Loucy (cell line): Measurements from ENCODE around the gene BRICD5.

Experiments used
- H2AFZ ChIP-seq: fragments of 200-600 bp; sonication (generic); 2 replicates; pipeline ENCODE4 v1.6.0; 2016; ENCODE audit warnings: antibody characterized with exemption, mild to moderate bottlenecking, low read length, moderate library complexity
- H3F3A ChIP-seq: fragments of 200-600 bp; 2 replicates; pipeline ENCODE4 v1.6.0; 2016; ENCODE audit warnings: antibody characterized with exemption, low read depth, mild to moderate bottlenecking
- H3K27me3 ChIP-seq: fragments of 200-600 bp; sonication (generic); 2 replicates; pipeline ENCODE4 v1.6.1; 2014; ENCODE audit warnings: low read length, mild to moderate bottlenecking; ENCODE audit not compliant: insufficient read depth, poor library complexity, severe bottlenecking
- H3K36me3 ChIP-seq: fragments of 200-600 bp; sonication (generic); 2 replicates; pipeline ENCODE4 v1.6.1; 2016; ENCODE audit warnings: low read length; ENCODE audit not compliant: insufficient read depth
- H3K4me1 ChIP-seq: fragments of 200-600 bp; sonication (generic); 2 replicates; pipeline ENCODE4 v1.5.1; 2014; ENCODE audit warnings: low read length, mild to moderate bottlenecking; ENCODE audit not compliant: insufficient read depth, poor library complexity, severe bottlenecking
- H3K4me2 ChIP-seq: fragments of 200-600 bp; sonication (generic); 2 replicates; pipeline ENCODE4 v1.6.0; 2014; ENCODE audit warnings: antibody characterized with exemption, low read length, low read depth, mild to moderate bottlenecking; ENCODE audit not compliant: poor library complexity, severe bottlenecking
- H3K4me3 ChIP-seq: fragments of 200-600 bp; sonication (generic); 2 replicates; pipeline ENCODE4 v1.5.1; 2014; ENCODE audit warnings: low read length, mild to moderate bottlenecking, mixed read lengths; ENCODE audit not compliant: poor library complexity, severe bottlenecking
- H3K79me2 ChIP-seq: fragments of 200-600 bp; sonication (generic); 2 replicates; pipeline ENCODE4 v1.6.1; 2014; ENCODE audit warnings: low read length; ENCODE audit not compliant: insufficient read depth
- H3K9ac ChIP-seq: fragments of 200-600 bp; sonication (generic); 2 replicates; pipeline ENCODE4 v1.6.0; 2014; ENCODE audit warnings: mild to moderate bottlenecking, low read depth, low read length, moderate library complexity; ENCODE audit not compliant: poor library complexity, severe bottlenecking
- H3K9me2 ChIP-seq: fragments of 200-600 bp; sonication (generic); replicated peaks from 2 replicates; pipeline ENCODE4 v1.6.1; 2016; ENCODE audit warnings: low read depth, low read length, mixed read lengths
- H3K9me3 ChIP-seq: fragments of 200-600 bp; sonication (generic); 2 replicates; pipeline ENCODE4 v1.6.1; 2014; ENCODE audit warnings: mild to moderate bottlenecking, antibody characterized with exemption, low read length, low read depth; ENCODE audit not compliant: insufficient read depth
- H4K20me1 ChIP-seq: fragments of 200-600 bp; sonication (generic); 2 replicates; pipeline ENCODE4 v1.6.0; 2014; ENCODE audit warnings: antibody characterized with exemption, low read length, mild to moderate bottlenecking; ENCODE audit not compliant: insufficient read depth, poor library complexity, severe bottlenecking
- EZH2phosphoT487 ChIP-seq: fragments of 200-600 bp; IDR thresholded peaks from 2 replicates; pipeline ENCODE4 v1.6.1; 2018; ENCODE audit warnings: antibody characterized with exemption, mild to moderate bottlenecking, moderate library complexity, borderline replicate concordance
- TF ChIP-seq, protein P1 (sequence below): fragments of 200-600 bp; sonication (generic); conservative IDR thresholded peaks from 2 replicates; pipeline ENCODE4 v1.5.1; 2014; ENCODE audit warnings: mild to moderate bottlenecking, antibody characterized with exemption, low read length

Gene BRICD5

DNA sequence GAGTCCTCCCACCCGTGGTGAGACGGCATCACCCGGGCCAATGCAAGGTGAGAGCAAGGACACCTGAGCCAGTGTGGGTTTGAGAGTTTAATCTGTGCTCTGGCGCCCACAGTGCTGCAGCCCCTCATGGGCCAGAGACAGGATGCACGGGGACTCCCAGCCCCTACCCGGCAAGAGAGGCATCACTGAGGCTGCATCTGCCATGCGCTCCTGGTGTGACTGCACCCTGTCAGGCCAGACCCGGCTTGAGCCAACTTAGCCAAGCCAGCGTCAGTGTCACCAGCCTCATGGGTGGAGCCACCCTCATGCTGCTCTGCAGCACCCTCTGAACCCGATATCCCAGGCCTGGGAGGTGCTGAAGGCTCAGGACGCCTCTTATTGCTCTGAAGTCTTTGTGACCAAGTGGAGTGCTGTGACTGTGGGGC, 1.3 kb upstream of the BRICD5 start:
- Histone ChIP-seq H3K27me3 (no peaks in the 10 kb centered on the region), H4K20me1 (no peaks in the 10 kb centered on the region), H3F3A (no peaks in the 10 kb centered on the region), H3K9me3 (no peaks in the 10 kb centered on the region), H3K4me3 (no peak overlapping the region), H3K9ac (no peak overlapping the region), H3K79me2 (peaks cover 16% of the 10 kb centered on the region), H3K4me2 (no peak overlapping the region), H3K4me1 (peaks cover 5% of the 10 kb centered on the region), H2AFZ (no peak overlapping the region), H3K9me2 (no peaks in the 10 kb centered on the region), H3K36me3 (no peaks in the 10 kb centered on the region; the same call in 1 of the 2 replicates)
- TF ChIP-seq EZH2phosphoT487: no peak
- TF ChIP-seq, protein P1, sequence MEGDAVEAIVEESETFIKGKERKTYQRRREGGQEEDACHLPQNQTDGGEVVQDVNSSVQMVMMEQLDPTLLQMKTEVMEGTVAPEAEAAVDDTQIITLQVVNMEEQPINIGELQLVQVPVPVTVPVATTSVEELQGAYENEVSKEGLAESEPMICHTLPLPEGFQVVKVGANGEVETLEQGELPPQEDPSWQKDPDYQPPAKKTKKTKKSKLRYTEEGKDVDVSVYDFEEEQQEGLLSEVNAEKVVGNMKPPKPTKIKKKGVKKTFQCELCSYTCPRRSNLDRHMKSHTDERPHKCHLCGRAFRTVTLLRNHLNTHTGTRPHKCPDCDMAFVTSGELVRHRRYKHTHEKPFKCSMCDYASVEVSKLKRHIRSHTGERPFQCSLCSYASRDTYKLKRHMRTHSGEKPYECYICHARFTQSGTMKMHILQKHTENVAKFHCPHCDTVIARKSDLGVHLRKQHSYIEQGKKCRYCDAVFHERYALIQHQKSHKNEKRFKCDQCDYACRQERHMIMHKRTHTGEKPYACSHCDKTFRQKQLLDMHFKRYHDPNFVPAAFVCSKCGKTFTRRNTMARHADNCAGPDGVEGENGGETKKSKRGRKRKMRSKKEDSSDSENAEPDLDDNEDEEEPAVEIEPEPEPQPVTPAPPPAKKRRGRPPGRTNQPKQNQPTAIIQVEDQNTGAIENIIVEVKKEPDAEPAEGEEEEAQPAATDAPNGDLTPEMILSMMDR: no peak

DNA sequence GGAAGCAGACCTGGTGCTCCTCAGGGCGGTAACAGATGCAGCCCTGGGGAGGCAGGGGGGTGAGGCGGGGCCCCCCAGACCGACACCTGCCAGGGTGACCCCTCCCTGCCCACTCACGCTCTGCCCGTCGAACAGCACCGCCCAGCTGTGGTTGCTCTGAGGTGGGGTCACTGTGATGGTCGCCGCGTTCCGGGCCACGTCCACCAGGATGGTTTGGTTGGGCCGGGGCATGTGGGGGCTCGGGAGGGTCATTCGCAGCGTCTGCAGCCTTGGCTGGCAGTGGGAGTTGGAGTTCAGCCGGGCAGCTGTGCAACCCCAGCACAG, 692 bp downstream of the BRICD5 start:
- Histone ChIP-seq H3K9me3 (no peaks in the 10 kb centered on the region), H3F3A (no peaks in the 10 kb centered on the region), H3K9ac (no peak overlapping the region), H2AFZ (no peak overlapping the region), H3K4me1 (peaks cover 5% of the 10 kb centered on the region), H3K36me3 (no peaks in the 10 kb centered on the region; the same call in 1 of the 2 replicates), H3K9me2 (no peaks in the 10 kb centered on the region), H3K4me2 (no peak overlapping the region), H3K79me2 (peaks cover 22% of the 10 kb centered on the region), H4K20me1 (no peaks in the 10 kb centered on the region), H3K27me3 (no peaks in the 10 kb centered on the region), H3K4me3 (no peak overlapping the region)
- TF ChIP-seq, protein P1: no peak
- no peak for TF ChIP-seq EZH2phosphoT487

DNA sequence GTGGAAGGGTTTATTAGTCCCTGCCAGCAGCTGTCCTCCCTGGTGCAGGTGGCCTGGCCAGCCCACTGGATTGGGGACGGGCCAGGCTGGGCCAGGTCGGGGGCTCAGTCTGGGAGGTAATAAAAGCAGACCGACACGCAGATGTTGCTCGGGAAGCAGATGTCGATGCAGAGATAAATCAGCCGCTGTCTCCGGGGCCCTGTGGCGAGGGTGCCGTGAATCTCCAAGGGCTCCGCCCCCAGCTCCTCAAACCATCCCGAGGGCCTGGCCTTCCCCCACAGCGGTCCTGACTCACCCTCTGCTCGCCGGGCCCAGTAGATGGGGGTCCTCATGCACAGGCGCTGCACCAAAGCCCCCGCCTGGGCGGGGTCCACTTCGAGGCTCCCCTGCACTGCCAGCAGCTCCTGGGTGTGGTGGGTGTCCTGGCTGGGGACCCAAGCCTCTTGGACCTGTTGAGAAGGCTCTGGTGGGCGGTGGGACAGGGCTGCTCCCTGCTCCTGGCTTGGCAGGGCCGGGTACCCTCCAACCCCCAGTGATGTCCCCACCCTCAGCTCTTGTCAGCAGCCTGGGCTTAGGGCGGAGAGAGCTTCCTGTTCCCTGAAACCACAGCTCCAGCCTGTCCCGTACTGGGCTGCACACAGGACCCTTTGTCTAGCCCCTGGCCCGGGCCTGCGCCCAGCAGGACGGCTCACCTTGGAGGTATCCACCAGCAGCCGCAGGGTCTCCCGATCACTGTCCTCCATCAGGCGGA, 1.2 kb downstream of the BRICD5 start:
- H4K20me1 ChIP-seq: no peaks in the 10 kb centered on the region
- H3K9ac ChIP-seq: no peak overlapping the region
- H3K79me2 ChIP-seq: peaks cover 22% of the 10 kb centered on the region
- no peak overlapping the region for H2AFZ ChIP-seq
- H3K36me3 ChIP-seq: no peaks in the 10 kb centered on the region; the same call in 1 of the 2 replicates
- H3K4me1 ChIP-seq: peaks cover 5% of the 10 kb centered on the region
- no peaks in the 10 kb centered on the region for H3K27me3 ChIP-seq
- H3K9me2 ChIP-seq: no peaks in the 10 kb centered on the region
- no peak overlapping the region for H3K4me3 ChIP-seq
- H3K9me3 ChIP-seq: no peaks in the 10 kb centered on the region
- no peak overlapping the region for H3K4me2 ChIP-seq
- TF ChIP-seq, protein P1: no peak
- TF ChIP-seq EZH2phosphoT487: no peak
- no peaks in the 10 kb centered on the region for H3F3A ChIP-seq
